OCI-LY7 (cell line): ENCODE measurements around the gene IPO7.

Experiments used
- CTCF ChIP-seq: fragments of 200-600 bp; sonication (generic); conservative IDR thresholded peaks from 2 replicates; pipeline ENCODE4 v1.5.1; 2014; ENCODE audit warnings: mild to moderate bottlenecking, antibody characterized with exemption, low read length, moderate library complexity, mixed read lengths
- EZH2phosphoT487 ChIP-seq: fragments of 200-600 bp; sonication (generic); IDR thresholded peaks from 2 replicates; pipeline ENCODE4 v1.6.1; 2018; ENCODE audit warnings: low read depth, borderline replicate concordance, mild to moderate bottlenecking, mixed run types, antibody characterized with exemption, low read length, moderate library complexity, mixed read lengths

GRCh38 chr11:9461760-9462134, 77.3 kb downstream of the IPO7 start:
- TF ChIP-seq CTCF (no peak), EZH2phosphoT487 (no peak)
